GM21447 (cell line): ENCODE data around the gene PLAC8.
"Not testable (repeated sequence)": the region's sequence is repeated elsewhere in the genome, so short reads cannot be mapped to it uniquely, and the experiment has no call there.

Experiments
- ATAC-seq: cut with Tn5 transposase; IDR thresholded peaks from one replicate; pipeline ENCODE4 v1.9.1; 2021; ENCODE audit not compliant: unreplicated experiment

Gene PLAC8, protein sequence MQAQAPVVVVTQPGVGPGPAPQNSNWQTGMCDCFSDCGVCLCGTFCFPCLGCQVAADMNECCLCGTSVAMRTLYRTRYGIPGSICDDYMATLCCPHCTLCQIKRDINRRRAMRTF

DNA sequence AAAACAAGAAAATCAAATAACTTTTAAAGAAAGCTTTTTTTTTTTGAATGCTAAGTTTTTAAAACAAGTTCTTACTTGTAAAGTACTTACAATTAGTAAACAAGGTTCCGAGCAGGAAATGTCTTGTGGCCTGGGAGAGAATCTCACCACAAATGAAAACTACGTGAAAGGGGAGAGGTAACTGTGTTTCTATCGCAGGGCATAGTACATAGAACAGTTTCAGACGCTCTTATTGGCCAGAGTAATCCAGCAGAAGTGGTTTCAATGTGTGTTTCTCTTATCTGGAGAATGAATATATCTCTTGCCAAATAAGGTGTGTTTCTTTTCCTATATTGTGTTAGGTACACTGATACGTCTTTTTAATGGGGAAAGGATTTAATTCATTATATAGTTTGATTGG is at the start of gene PLAC8:
PLAC8 (minus strand) TSS at position 154 of the 400 bp plus-strand sequence. CDS start 6,808 bp downstream, outside the sequence.
- ATAC-seq, result peak; percentile 43

DNA sequence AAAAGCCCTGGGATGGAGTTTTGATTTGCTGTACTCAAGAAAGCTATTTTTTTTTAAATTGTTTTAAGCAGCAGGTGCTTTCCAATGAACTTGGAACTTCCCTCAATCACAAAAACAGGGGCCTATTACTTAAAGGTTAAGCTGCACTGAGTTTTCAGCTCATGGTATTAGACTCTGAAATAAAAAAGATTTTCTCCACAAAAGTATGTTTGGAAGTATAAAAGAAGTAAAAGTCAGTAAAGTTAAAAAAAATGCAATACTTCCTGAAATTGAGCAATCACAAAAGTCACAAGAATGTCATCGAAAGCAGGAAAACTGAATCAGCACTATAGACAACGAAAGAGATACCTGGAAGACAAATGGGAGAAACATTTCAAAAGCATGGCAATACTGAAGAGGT is 38.9 kb upstream of the PLAC8 start:
- no peak for ATAC-seq

DNA sequence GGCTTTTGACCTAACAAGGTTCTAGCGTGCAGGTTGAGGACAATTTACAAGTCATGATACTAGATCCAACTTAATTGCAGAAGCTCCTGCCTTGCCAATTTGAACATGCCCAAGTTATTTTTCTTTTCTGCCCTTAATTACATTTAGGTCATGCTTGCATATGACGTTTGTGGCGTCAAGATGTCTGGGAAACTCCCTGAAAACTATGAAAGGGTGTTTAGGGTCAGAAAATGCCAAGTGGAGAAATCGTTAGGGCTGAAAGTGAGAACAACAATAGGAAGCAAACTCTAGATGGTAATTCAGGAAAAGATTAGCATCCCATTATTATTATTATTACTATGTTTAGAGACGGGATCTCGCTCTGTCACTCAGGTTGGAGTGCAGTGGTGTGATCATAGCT is 38.2 kb upstream of the PLAC8 start:
- ATAC-seq, result no peak

DNA sequence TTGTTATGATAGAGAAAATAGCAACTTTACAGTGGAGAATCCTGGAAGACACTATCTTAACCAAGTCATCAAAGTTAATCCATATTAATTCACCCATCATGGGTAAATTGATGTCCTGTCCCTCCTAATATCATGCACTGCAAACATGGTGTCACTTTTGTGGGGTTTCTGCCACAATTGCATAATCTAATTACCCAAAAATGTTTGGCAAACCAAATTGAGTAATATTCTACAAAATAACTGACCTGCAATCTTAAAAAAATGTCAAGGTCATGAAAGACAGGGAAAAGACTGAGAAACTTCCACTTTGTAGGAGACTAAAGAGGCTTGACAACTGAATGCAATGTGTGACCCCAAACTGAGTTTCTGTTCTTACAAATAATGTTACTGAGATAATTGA is 37.1 kb upstream of the PLAC8 start:
- no peak for ATAC-seq

DNA sequence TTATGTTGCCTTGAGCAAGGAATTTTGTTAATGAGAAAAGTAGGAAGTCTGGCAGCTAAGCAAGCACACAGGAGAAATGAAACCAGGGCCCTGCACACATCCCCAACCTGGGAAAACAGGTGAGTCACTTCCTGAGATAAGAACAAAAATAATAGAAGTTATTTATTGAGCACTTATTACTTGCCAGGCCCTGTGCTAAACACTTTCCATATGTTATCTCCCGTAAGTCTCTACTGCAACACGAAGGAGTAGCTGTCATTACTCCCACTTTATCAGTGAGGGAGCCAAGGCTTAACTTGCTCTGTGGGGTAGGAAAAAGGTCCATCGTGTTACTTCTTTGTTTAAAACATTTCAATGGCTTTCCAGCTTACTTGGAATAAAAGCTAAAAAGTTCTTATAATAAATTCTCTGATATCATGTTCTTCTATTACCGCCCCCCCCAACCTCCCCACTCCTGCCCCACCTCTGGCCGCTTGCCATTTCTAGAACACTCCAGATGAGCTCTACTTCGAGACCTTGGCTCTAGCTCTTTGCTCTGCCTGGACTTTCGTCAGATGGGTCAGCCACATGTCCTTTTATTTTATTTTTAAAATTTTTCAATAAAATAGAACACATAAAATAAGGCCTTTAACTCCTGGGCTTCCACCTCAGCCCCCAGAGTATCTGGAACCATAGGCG is 36.3 kb upstream of the PLAC8 start:
- ATAC-seq, result no peak

DNA sequence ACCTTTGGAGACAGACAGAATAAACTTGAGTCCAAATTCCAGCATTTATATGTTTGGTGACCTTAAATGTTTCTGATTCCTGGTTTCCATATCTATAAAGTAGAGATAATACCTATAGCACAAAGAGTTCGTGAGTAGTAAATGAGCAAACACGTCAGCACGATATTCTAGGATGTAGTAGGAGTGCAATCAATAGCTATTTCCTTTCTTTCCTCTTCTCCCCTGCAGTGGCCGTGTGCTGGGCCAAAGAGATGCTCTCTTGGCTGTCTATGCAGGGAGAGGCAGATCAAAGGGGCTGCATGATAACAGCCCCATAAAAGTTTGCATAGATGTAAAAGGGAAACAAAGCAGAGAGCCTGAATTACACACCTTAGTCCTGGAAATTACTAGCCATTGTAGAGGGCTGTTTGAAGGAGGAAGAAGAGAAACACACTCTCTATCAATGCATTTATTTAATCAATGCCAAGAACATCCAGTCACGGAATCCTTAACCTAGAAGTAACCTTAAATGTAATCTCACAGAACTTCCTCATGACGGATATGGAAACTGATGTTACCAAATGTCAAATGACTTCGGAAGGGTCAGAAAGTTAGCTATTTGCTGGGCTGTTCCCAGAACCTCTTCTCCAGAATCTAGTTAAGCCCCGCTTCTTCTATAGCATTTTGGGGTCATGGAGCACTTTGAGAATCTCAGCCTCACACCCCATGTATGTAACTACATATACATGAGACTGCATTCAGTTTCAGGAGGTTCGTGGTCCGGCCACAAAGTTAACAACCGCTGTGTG is 35.5 kb upstream of the PLAC8 start:
- no peak for ATAC-seq

DNA sequence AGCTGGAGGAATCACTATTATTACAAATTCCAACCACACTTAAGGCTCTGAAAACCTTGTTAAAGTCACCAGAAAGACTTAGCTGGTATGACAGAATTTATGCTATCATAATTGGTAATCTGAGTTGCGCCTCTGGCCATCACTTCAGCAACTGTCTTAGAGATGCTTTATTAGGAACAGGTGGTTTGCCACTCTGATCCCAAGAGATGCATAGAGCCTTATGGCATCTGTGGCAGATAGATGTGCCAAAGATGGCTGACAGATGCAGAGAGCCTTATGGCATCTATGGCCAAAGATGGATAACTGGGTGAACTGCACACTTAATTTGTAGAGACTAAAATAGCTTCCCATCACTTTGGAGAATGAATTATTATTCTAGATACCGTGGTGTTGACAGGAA is 32.3 kb upstream of the PLAC8 start:
- no peak for ATAC-seq

DNA sequence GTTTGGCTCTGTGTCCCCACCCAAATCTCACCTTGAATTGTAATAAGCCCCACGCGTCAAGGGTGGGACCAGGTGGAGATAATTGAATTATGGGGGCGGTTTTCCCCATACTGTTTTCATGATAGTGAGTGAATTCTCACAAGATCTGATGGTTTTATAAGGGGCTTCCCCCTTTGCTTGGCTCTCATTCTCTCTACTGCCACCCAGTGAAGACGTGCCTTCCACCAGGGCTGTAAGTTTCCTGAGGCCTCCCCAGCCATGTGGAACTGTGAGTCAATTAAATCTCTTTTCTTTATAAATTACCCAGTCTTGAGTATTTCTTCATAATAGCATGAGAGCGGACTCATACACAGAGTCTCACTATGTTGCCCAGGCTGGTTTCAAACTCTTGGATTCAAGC is 31.2 kb upstream of the PLAC8 start:
- not testable (repeated sequence) for ATAC-seq

DNA sequence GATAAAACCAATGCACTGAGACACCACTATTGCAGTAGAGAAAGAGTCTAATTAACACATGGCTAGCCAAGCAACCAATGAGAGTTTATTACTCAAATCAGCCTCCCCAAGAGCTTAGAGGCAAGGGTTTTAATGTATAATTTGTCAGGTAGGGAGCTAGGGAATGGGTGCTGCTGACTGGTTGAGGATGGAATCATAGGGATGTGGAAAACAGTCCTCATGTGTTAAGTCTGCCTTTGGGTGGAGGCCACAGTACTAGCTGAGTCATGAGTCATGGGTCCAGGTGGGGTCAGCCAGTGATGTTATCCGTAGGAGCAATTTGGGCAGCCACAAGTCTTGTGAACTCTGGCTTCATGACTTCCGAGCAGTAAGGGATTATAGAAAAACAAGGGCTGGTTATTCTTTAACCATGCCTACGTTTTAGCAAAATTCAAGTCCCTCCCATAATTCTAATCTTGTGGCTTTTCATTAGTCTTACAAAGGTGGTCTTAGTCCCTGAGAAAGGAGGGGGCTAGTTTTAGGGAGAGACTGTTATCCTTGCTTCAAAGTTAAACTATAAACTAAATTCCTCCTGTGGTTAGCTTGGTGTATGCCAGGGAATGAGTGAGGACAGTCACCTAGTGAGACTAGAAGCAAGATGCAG is 25.1 kb upstream of the PLAC8 start:
- no peak for ATAC-seq

DNA sequence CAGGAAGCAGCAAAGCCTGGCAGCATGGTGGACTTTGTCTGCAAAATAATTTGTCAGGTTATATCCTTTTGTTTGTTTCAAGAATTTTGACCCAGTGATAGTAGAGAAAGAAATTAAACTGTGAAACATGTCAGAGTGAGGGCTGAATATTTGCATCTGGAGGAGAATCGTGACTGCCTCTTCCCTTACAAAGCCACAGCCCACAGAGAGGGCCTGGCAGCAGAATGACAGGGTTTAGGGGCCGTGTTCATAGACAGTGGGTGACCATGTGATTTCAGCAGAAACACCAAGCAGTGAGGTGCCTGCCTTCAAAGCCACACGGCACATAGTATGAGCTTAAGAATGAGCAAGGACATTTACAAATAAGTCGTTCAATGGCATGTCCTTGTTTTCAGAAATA is 24.4 kb upstream of the PLAC8 start:
- no peak for ATAC-seq

DNA sequence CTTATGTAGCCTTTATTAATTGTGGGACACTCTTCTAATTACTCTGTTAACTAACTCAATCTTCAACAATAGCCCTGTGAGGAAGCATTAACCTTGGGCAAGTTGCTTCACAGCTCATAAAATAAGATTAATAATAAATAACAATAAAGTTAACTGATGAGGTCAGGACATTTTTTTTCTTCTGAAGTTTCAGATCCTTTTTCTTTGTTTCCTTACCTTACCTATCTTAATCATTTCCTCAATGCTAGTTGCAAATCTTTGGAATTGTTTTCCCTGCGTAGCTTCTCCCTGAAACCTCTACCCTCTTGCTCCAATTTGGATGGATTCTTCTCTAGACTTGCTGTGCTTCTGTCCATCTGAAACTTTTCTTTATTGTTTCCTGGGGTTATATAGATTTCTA is 17.5 kb upstream of the PLAC8 start:
- no peak for ATAC-seq

DNA sequence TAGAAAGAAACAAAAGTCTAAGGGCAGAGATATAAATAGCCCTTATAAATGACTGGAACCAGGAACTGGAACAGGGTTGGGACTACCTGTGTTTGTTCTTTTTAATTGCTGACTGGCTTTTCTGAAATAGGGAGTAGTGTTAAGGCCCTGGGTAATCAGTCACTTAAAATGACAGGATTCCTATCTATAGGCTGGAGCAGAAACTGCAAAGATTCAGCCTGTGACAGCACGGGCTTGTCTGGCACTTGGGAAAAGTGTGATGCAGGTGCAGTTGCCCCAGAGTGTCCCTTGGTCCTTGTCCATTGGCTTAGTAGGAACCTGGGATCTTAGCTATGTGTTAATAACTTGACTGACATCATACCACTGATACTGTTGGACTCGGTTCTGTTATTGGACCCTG is 14.7 kb upstream of the PLAC8 start:
- no peak for ATAC-seq

DNA sequence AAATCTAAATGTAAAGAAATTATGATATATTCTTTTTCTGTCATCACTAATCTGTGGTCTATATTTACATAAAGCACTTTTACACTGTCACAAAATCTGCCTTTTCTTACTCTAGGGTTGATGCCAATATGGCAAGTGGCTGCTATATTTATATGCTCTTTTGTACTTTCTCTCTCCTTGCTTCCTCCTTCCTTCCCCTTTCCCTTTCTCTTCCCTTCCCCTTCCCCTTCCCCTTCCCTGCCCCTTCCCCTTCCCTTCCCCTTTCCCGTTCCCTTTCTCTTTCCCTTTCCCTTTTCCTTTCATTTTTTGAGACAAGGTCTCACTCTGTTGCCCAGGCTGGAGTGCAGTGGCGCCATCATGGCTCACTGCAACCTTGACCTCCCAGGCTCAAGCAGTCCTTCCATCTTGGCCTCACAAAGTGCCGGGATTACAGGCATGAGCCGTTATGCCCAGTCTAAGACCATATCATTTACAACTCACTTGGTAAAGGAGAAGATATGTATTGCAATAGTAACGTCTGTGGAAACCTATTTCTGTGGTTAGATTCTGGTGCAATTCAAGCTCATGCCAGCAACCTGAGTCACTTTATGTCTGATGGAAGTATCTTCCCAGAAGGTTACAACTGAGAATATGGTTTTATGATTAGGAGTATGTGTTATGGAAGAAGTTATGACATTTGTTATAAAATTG is 13.9 kb upstream of the PLAC8 start:
- no peak for ATAC-seq

DNA sequence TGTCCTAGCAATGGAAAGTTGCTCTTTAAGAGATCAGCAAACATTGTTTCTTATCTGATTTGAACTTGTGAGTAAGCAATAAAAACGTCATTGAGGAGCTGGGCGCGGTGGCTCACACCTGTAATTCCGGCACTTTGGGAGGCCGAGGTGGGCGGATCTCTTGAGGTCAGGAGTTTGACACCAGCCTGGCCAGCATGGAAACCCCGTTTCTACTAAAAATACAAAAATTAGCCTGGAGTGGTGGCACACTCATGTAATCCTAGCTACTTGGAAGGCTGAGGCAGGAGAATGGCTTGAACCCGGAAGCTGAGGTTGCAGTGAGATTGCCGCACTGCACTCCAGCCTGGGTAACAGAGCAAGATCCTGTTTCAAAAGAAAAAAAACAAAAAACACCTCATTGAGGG is 11.2 kb upstream of the PLAC8 start:
- ATAC-seq, result no peak

DNA sequence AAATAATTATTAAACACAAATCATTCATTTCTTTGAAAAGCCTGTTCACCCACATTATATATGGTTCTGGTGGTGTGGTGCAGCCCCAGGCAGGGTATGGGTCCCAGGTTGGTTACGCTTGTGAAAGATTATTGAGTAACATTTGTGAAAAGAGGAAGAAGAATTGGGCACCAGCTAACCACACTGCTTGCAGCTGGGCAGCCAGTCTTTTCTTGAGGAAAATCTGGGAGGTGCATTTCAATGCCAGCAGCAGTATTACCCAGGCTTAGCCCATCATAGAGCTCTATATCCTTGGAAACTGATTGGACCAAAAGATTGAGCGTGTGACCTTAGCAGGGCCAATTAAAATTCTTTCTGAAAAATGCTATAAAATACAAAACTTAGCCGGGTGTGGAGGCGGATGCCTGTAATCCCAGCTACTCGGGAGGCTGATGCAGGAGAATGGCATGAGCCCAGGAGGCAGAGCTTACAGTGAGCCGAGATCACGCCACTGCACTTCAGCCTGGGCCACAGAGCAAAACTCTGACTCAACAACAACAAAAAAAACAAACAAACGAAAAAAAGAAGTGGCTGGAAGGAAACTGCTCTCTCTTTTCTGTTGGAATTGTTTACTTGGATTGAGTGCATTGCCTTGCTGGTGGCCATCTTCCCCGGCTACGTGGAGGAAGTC is 9.7 kb upstream of the PLAC8 start:
- peak; percentile 77 for ATAC-seq

DNA sequence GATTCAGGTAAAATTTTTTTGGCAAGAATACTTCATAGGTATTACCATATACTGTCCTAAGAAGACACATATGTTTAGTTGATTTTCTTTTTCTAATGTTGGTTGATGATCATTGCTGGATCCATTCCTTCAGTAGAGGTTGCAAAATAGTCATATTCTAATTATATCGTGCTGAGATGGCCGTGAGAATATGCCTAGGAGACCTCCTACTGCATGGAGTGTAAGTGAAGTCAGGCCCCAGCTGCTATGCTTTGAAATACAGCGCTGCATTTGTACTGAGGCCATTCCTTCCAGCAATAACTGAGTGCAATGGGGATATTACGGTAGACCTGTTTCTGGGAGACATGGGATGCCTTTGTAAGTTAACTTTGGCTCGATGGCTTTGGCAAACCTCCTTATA is 6.7 kb upstream of the PLAC8 start:
- no peak for ATAC-seq

DNA sequence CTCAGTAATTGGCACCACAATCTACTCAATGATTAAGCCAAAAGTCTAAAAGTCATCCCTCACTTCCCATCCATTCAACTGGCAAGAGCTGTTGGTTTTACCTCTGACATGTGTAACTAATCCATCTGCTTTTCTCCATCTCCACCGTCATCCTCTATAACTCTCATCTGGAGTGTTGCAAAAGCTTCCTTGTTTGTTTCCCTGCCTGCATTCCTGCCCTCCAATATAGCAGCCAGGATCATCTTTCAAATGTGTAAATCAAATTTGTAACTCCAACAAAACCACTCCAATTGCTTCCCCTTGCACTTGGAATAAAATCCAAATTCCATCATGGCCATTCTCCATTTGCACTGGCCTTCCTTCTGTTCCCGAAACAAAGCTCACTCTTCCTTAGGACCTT is 4.3 kb upstream of the PLAC8 start:
- no peak for ATAC-seq

DNA sequence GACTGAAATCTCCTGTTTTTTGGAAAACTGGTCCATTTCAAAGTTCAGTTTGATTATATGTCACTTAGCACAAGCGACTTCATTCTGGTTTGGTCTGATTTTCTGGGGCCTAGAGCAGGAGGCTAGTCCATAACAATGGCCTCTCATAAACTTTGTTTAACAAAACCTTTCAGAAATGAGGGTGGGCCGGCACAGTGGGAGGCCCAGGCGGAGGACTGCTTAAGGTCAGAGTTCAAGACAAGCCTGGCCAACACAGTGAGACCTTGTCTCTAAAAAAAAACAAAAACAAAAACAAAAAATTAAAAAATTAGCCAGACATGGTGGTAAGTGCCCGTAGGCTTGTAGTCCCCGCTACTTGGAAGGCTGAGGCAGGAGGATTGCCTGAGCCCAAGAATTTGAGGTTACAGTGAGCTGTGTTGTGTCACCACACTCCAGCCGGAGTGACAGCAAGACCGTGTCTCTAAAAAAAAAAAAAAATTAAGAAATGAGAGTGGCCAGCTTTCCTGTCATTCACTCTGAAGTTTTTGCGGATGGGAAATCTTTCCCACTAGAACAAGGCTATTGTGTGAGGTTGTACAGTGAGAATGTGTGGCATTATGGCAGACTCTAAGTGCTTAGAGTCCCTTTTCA is 1.2 kb upstream of the PLAC8 start:
- ATAC-seq, result no peak

DNA sequence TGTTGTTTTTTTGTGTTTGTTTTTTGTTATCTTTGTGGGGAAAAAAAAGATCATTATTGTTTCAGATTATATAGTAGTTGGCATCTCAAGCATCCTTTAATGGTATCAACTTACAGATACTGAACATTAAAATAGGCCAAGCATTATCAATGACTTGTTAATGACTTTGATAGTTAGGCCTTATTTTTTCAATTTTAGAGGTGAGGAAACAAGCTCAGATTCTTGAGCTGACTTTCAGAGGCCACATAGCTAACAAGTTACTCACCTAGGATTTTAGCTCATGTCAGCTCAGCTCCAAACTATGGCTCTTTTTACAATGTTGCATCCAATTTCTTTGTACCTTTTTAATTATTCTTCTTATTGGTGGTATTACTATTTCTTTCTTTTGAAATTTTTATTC is 471 bp upstream of the PLAC8 start:
- no peak for ATAC-seq

DNA sequence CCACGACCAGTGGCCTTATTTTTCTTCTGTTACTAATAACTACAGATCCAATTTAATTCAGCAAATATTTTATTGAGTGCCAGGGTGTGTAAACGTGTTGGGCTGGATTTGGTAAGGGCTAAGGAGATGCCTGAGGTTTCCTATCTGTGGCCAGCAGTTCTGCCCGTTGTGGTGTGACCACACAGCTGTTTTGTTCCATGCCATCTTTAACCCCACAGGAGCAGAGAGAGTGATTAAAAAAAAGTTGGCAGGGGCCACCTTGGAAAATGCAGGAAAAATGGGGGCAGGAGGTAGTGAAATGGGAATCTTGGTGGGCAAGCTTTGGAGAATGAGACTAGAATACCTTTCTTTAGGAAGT is 1.1 kb downstream of the PLAC8 start:
- ATAC-seq, result no peak
